Measurements from ENCODE around the gene TNXB. TPM values are rescaled to one million over a fixed set of nuclear protein-coding genes. Genes with fewer than 3 reads are reported as not detected.

The TNXB gene
- total RNA-seq, 1 experiment from 2014 or later, result 3.6 TPM

- no peak for DNase-seq
- no peaks in the 10 kb centered on the region; the same call in 1 of the 2 replicates for H3K36me3 ChIP-seq
- H3K9me3 ChIP-seq, result no peaks in the 10 kb centered on the region
- no peaks in the 10 kb centered on the region for H3K27me3 ChIP-seq
- H3K4me3 ChIP-seq, result no peak overlapping the region; the same call in 1 of the 2 replicates
Observed at GRCh38 chr6:32126880-32127279, 17.7 kb upstream of the TNXB start.

- no peak for DNase-seq
- H3K9me3 ChIP-seq, result no peaks in the 10 kb centered on the region
- no peaks in the 10 kb centered on the region; the same call in 1 of the 2 replicates for H3K36me3 ChIP-seq
- no peak overlapping the region for H3K4me3 ChIP-seq
- no peaks in the 10 kb centered on the region for H3K27me3 ChIP-seq
Observed at GRCh38 chr6:32123681-32124080, 14.5 kb upstream of the TNXB start.

GRCh38 chr6:32120573-32121059, 11.5 kb upstream of the TNXB start:
- Histone ChIP-seq H3K36me3 (peaks cover 4% of the 10 kb centered on the region), H3K27me3 (no peaks in the 10 kb centered on the region), H3K9me3 (no peaks in the 10 kb centered on the region), H3K4me3 (no peak overlapping the region)
- DNase-seq, result no peak

DNA sequence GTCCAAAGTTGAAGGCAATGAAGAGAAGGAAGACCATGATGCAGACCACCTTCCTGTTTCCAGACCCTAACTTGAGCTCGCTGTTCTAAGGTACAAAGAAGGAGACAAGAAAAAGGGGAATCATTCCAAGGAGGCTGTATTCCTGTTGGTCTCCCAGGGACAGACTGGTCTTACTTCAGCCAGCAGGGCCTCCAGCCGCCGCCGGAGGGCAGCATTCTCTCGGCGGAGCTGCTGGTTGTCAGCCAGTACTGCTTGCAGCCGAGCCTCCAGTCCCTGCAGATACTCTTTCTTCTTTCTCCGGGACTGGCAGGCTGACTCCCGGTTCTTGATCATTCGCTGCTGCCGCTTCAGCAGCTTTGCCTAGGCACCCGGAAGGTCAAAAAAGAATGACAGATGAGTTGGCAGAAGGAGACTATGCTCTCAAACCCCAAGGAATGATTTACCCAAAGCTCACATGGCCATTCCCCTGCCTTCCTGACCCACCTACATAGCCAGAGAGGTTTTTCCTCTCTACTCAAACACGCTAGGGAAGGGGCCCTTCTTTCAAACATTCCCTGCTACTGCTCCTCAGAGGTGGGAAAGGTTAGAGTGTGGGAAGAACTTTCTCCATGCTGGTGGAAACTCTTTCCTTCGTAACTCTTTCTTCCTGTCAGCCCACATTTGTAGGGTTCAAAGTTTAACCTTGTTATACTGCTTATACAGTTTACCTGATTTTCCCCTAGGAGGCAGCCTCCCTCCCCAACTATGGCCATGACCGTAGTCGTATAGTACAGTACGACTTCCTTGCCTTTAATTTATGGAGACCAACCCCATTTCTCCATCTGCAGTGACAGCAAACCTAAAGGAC, 9.9 kb upstream of the TNXB start:
- no peaks in the 10 kb centered on the region for H3K9me3 ChIP-seq
- H3K4me3 ChIP-seq, result no peak overlapping the region
- peaks cover 4% of the 10 kb centered on the region for H3K36me3 ChIP-seq
- no peaks in the 10 kb centered on the region for H3K27me3 ChIP-seq
- DNase-seq, result peak; percentile 76

DNA sequence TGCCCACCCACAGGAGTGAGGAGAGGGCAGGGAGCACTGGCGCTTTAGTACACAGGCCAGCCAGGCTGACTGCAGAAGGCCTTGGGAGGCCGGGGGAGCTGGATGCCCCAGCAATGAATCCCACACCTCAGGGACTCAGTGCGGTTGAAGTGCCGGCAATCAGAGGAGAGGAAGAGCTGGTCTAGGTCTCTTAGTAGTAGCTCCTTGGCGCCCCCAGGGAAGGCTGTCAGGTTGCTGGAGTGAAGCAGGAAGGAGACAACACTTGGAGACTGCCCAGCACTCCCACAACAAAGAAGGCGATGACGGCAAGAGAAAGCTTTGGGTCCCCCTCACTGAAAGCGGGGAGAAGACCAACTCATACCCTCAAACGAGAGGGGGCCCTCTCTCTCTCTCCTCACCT, 8.3 kb upstream of the TNXB start:
- no peaks in the 10 kb centered on the region for H3K9me3 ChIP-seq
- no peaks in the 10 kb centered on the region for H3K27me3 ChIP-seq
- DNase-seq, result no peak
- peaks cover 4% of the 10 kb centered on the region; the same call in 1 of the 2 replicates for H3K36me3 ChIP-seq
- no peak overlapping the region for H3K4me3 ChIP-seq

DNA sequence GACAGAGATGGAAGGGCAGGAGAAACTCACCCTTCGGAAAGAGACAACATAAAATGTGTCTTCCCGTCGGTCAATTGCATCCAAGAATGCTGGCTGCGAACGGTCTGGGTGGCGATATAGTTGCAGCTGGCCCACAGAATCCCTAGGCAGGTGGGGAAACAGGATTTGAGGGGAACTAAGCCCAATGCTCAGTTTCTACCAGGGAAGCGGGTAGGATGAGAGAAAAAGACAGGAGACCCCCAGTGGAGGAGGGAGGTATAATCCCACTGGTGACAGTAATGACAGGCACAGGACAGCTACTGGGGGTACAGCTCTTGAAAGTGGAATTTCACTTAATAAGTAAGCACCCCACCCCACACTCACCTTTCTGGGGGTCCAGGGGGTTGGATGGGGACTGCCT, 7.5 kb upstream of the TNXB start:
- H3K36me3 ChIP-seq, result peaks cover 4% of the 10 kb centered on the region; the same call in 1 of the 2 replicates

DNA sequence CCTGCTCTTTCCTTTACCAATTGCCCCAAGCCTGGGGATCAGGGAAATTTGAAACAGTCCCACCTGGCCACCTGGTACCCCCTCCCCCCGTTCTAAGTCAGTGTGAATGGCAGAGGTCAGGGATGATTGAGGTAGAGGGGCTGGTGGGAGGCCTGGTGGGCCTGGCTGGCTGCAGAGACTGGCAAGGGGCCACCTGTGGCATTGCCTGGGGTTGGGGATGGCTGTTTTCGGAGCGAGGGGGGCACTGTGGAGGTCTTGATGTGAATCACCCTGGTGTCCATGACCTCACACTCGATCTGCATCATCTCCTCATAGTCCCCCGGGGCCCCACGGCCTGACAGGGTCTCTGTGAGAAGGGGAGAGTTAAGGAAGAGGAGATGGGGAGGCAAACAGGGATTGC, 6.5 kb upstream of the TNXB start:
- Histone ChIP-seq H3K27me3 (no peaks in the 10 kb centered on the region), H3K4me3 (no peak overlapping the region), H3K36me3 (peaks cover 4% of the 10 kb centered on the region; the same call in 1 of the 2 replicates), H3K9me3 (no peaks in the 10 kb centered on the region)
- no peak for DNase-seq

More for the DNA sequence above, 7.5 kb upstream of the TNXB start:
- H3K4me3 ChIP-seq, result no peak overlapping the region
- no peak for DNase-seq
- no peaks in the 10 kb centered on the region for H3K9me3 ChIP-seq
- no peaks in the 10 kb centered on the region for H3K27me3 ChIP-seq

- Histone ChIP-seq H3K36me3 (peaks cover 4% of the 10 kb centered on the region; the same call in 1 of the 2 replicates), H3K9me3 (no peaks in the 10 kb centered on the region), H3K4me3 (no peak overlapping the region), H3K27me3 (no peaks in the 10 kb centered on the region)
- DNase-seq, result no peak
Observed at GRCh38 chr6:32114796-32115195, 5.7 kb upstream of the TNXB start.

DNA sequence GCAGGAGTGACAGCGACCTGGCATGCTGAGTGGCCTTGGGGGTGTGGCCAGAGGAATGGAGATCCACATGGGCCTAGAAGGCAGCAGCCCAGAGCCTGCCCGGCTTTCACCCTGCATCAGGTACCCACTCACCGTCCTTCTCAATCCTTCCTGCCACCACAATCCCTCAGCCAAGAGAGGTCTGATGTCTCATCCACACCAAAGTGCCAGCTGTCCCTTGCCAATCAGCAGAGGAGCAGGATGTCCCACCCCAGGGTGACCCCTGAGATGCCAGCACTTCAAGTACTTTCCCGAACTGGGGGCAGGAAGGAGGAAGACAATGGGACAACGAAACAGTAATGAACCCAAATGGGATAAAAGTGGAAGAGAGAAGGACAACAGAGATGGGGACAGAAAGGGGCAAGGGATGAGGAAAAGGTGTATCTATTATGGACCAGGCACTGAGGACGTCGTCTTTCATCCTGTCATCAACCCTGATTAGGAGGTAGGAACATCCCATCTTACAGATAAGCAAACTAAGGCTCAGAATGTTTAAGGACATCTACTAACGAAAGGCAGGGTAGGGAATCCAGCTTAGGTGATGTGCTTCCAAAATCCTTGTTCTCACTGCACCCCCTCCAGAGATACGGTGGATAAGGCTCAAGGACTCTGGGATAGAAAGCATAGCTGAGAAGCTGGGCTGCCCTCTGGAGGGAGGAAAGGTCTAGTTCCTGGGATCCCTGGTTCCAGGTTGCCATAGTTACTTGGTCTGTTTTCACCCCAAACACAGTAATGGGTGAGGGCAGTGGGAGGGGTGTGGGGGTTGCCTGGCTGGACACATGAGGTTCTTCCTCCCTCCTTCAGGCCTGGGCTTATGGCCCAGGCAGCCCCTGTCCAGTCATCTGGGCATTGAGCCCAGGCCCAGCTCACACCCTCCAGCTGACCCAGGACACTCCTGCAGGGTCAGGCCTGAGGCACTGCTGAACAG, 4.5 kb upstream of the TNXB start:
- no peak overlapping the region for H3K4me3 ChIP-seq

GRCh38 chr6:32112431-32112980, 3.4 kb upstream of the TNXB start:
- no peaks in the 10 kb centered on the region for H3K9me3 ChIP-seq
- DNase-seq, result no peak
- no peak overlapping the region for H3K4me3 ChIP-seq
- no peaks in the 10 kb centered on the region; the same call in 1 of the 2 replicates for H3K36me3 ChIP-seq
- no peaks in the 10 kb centered on the region for H3K27me3 ChIP-seq

More for the DNA sequence above, 4.5 kb upstream of the TNXB start:
- Histone ChIP-seq H3K9me3 (no peaks in the 10 kb centered on the region), H3K36me3 (peaks cover 4% of the 10 kb centered on the region; the same call in 1 of the 2 replicates), H3K27me3 (no peaks in the 10 kb centered on the region)
- DNase-seq, result peak; percentile 95

DNA sequence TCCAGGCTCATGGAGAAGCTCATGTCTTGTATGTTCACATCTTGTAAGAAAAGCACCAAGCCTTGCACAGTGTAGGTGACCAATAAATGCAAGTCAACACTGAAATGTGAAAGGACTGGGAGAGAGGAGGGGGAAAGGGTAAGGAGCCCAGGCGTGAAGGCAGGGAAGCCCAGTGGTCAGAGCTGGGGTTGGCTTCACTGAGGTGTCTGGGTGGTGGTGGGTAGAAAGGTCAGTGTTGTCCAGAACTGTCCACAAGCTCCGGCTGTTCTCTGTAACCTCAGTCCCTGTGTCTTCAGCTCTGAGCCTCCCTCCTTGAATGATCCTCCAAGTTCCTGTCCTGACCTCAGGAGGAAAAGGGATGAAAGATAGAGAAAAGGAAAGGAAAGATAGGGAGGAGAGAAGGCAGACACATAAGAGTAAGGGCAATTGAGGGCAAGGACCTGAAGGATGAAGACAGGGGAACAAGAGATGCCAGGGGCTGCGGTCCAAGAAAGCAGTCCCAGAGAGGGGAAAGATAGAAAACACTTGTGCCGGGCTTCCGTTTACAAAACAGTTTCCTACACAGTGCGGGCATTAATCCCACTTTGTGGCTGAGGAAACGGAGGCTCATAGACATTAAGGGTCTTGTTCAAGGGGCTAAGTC, 2.4 kb upstream of the TNXB start:
- no peak for DNase-seq
- Histone ChIP-seq H3K27me3 (no peaks in the 10 kb centered on the region), H3K4me3 (no peak overlapping the region), H3K36me3 (no peaks in the 10 kb centered on the region; the same call in 1 of the 2 replicates), H3K9me3 (no peaks in the 10 kb centered on the region)

DNA sequence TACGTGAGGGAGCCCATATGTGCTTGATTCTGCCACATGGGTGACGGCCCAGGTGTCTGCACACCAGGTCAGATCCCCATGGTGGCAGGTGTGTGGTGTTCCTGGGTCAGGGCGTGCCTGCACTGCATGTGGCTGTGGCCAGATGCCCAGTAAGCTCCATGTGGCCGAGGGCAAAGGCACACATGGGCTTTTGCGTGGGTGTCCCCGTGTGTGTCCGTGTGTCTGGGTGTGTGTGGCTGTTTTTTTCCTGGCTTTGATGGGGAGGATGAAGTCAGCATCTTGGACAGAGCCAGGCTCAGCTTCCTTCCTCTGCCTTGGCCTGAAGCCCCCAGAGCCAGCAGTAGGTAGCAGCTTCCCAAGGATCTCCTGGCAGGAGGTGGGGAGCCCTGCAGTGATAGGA, 1.5 kb upstream of the TNXB start:
- DNase-seq, result peak; percentile 55
- Histone ChIP-seq H3K36me3 (no peaks in the 10 kb centered on the region; the same call in 1 of the 2 replicates), H3K4me3 (no peak overlapping the region), H3K27me3 (no peaks in the 10 kb centered on the region), H3K9me3 (no peaks in the 10 kb centered on the region)

DNA sequence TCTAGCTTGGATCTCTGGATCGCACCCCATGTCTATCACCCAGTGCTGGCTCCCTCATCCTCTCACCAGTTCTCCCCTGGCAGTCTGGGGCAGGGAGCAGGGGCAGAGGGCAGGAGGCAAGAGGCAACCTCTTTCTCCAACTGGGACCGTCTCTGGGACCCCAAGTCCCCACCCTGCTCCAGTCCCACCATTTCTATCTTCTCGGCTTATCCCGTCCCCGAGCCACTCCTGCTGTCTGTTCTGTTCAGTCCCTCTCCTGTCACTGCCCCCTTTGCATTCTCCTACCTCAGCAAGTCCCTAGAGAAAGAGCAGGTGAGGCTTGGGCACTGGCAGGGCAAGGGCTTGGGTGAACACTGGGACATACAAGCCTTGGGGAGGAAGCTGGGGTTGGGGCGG, 625 bp upstream of the TNXB start:
- Histone ChIP-seq H3K36me3 (no peaks in the 10 kb centered on the region), H3K27me3 (no peaks in the 10 kb centered on the region), H3K4me3 (no peak overlapping the region), H3K9me3 (no peaks in the 10 kb centered on the region)
- DNase-seq, result no peak

DNA sequence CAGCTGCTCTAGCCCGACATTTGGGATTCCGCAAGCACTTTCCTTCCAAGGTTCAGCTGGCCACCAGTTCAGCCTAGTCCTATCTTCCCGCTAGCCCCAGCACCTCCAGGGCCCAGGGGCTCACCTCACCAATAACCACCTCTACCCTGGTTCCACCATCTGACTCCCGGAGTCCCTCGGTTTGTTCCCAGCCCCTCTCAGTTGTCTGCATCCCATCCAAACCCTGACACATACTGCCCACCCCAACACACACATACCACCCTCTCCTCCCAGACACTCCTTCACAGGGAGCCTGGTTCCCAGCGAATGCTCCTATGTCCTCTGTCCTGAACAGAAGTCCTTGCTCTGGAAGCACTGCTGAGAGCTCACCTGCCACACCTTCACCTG, 418 bp downstream of the TNXB start:
- no peaks in the 10 kb centered on the region for H3K9me3 ChIP-seq
- H3K36me3 ChIP-seq, result no peaks in the 10 kb centered on the region
- H3K27me3 ChIP-seq, result no peaks in the 10 kb centered on the region
- H3K4me3 ChIP-seq, result no peak overlapping the region
- no peak for DNase-seq

DNA sequence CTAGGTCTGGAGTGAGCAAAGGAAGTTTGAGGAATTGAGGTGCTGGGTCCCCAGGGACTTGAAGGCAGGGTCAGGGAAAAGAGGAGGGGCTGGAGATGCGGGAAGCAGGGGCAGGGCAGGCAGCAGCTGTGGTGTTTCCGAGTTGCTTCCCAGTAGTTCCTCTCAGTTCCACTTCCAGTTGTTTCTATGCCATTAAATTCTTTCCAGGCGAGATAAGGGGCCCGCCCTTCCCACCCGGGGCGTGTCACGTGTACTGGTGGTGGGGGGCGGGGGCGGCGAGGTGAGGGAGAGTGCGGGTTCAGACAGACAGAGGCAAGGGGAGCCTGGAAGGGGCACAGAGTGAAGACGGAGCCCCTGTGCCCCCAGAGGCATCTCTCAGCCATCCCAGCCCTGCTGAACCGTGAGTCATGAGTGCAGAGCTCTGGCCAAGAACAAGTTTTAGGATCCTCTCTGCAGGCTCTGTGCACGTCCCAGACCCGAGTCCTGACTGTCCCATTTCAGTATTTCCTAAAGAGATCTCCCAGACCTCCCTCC, 977 bp downstream of the TNXB start:
- Histone ChIP-seq H3K9me3 (no peaks in the 10 kb centered on the region), H3K4me3 (no peak overlapping the region), H3K27me3 (no peaks in the 10 kb centered on the region), H3K36me3 (no peaks in the 10 kb centered on the region)
- DNase-seq, result peak; percentile 74

- Histone ChIP-seq H3K4me3 (no peak overlapping the region), H3K36me3 (no peaks in the 10 kb centered on the region), H3K9me3 (no peaks in the 10 kb centered on the region), H3K27me3 (no peaks in the 10 kb centered on the region)
- peak; percentile 72 for DNase-seq
Observed at GRCh38 chr6:32107406-32107805, 1.7 kb downstream of the TNXB start.
